HCEC 1CT (cell line): ENCODE data around the gene SLC9A5.

ENCODE experiments used
- DNase-seq: peaks from one replicate; pipeline ENCODE4 v3.0.0-alpha.2; 2017

The SLC9A5 gene

GRCh38 chr16:67248401-67249177 is at the start of gene SLC9A5:
SLC9A5 (plus strand) TSS chr16:67248979; CDS start chr16:67249015, 36 bp downstream.
- no peak for DNase-seq

- DNase-seq = no peak
Measured at GRCh38 chr16:67199011-67199807, 49.6 kb upstream of the SLC9A5 start, which contains the start of gene ELMO3. ELMO3 (plus strand) TSS chr16:67199131; CDS start chr16:67199327, 196 bp downstream.

- DNase-seq = no peak
Measured at GRCh38 chr16:67199808-67200198, 49.0 kb upstream of the SLC9A5 start.

GRCh38 chr16:67200491-67200890 is 48.3 kb upstream of the SLC9A5 start:
- DNase-seq = no peak

GRCh38 chr16:67201411-67202345 is 47.1 kb upstream of the SLC9A5 start:
- no peak for DNase-seq

GRCh38 chr16:67202426-67202825 is 46.4 kb upstream of the SLC9A5 start:
- DNase-seq = no peak

- DNase-seq = no peak
Measured at GRCh38 chr16:67202956-67203493, 45.8 kb upstream of the SLC9A5 start.

GRCh38 chr16:67204076-67204475 is 44.7 kb upstream of the SLC9A5 start:
- DNase-seq = no peak

GRCh38 chr16:67206129-67206837 is 42.5 kb upstream of the SLC9A5 start:
- no peak for DNase-seq

GRCh38 chr16:67206838-67207248 is 41.9 kb upstream of the SLC9A5 start:
- DNase-seq = no peak

- DNase-seq = no peak
Measured at GRCh38 chr16:67207249-67208091, 41.3 kb upstream of the SLC9A5 start.

GRCh38 chr16:67208154-67208896 is 40.5 kb upstream of the SLC9A5 start:
- DNase-seq = no peak

- DNase-seq = no peak
Measured at GRCh38 chr16:67209565-67209964, 39.2 kb upstream of the SLC9A5 start.

GRCh38 chr16:67210069-67210937 is 38.5 kb upstream of the SLC9A5 start:
- no peak for DNase-seq

- DNase-seq = no peak
Measured at GRCh38 chr16:67211674-67212073, 37.1 kb upstream of the SLC9A5 start.

GRCh38 chr16:67212766-67213165 is 36.0 kb upstream of the SLC9A5 start:
- DNase-seq = no peak

GRCh38 chr16:67213197-67214019 is 35.4 kb upstream of the SLC9A5 start:
- no peak for DNase-seq

- no peak for DNase-seq
Measured at GRCh38 chr16:67215706-67216105, 33.1 kb upstream of the SLC9A5 start.
